Neural progenitor cell (in vitro differentiated cells): Measurements from ENCODE around the gene TEX12.

Experiments
- EZH2 ChIP-seq: fragments of 200-600 bp; sonication (generic); IDR thresholded peaks from 2 replicates; pipeline ENCODE4 v1.6.1; 2017; ENCODE audit warnings: antibody characterized with exemption, mild to moderate bottlenecking, moderate library complexity
- TF ChIP-seq, protein P1 (sequence below): fragments of 200-600 bp; sonication (generic); IDR thresholded peaks from 2 replicates; pipeline ENCODE4 v1.5.1; 2017; ENCODE audit warnings: antibody characterized with exemption, mild to moderate bottlenecking

DNA sequence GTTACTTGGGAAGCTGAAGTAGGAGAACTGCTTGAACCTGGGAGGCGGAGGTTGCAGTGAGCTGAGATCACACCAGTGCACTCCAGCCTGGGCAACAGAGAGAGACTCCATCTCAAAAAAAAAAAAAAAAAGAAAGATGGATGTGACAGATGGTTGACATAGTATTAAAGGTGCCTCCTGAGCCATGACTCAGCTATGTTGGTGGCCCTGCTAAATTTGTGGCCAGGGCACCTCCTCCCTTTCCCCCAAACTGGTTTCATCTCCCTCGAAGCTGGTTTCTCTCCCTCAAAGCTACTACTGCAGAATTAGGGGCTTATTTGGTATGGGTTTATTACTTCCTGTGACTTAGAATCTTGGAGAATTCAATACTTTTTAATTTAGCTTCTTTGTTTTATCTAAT is 49.0 kb upstream of the TEX12 start:
- TF ChIP-seq, protein P1, sequence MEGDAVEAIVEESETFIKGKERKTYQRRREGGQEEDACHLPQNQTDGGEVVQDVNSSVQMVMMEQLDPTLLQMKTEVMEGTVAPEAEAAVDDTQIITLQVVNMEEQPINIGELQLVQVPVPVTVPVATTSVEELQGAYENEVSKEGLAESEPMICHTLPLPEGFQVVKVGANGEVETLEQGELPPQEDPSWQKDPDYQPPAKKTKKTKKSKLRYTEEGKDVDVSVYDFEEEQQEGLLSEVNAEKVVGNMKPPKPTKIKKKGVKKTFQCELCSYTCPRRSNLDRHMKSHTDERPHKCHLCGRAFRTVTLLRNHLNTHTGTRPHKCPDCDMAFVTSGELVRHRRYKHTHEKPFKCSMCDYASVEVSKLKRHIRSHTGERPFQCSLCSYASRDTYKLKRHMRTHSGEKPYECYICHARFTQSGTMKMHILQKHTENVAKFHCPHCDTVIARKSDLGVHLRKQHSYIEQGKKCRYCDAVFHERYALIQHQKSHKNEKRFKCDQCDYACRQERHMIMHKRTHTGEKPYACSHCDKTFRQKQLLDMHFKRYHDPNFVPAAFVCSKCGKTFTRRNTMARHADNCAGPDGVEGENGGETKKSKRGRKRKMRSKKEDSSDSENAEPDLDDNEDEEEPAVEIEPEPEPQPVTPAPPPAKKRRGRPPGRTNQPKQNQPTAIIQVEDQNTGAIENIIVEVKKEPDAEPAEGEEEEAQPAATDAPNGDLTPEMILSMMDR = no peak
- TF ChIP-seq EZH2 = no peak
